ENCODE results near the gene GTPBP4. TPM values are rescaled to one million over a fixed set of nuclear protein-coding genes. Genes with fewer than 3 reads are reported as not detected.
A peak's percentile ranks its signal among the peaks of the same experiment; 100 is the strongest.

GTPBP4 gene
- total and polyA plus RNA-seq, 2 of the 13 experiments (the other 11 are each of a cell fraction or from before 2014, with no cell fraction given): 24.1 to 85.5 TPM

DNA sequence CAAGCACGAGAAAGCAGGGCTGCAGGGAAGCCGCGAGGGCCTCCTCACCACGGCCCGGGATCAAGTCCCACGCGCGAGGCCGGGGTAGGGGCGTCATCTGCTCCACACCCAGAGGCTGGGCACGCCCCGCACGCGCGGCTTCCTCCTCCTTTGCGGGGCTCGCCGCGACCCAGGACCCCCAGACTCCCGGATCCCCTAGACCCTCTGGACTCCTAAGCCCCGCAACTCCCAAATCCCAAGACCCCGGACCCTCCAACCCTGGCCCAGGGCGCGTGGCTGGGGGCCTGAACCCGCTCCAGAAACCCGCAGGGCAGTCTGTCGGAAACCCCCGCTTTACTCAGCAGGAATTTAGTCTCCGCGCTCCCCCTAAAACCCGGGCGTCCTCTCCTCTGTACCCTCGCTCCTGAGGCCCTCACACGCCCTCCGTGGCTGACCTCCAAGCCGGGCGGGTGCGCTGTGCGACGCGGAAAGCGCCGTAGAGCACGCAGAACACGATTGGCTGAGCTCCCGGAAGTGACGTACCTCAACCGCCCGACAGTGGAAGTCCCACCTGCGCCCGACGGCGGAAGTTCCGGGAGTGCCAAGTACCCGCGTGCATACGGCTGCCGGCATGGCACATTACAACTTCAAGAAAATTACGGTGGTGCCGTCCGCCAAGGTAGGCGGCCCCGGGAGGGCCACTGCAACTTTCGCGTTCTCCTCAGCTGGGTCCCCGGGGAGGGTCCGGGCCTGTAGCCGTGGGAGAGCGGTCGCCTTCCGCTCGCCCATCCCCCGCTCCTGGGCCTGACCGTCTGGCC lies at the start of gene GTPBP4 (continued):
- TF ChIP-seq SRY (CRISPR knock-in tag; IDR thresholded peaks at IDR 0.05): peak; percentile 93
- TF ChIP-seq, protein P1, sequence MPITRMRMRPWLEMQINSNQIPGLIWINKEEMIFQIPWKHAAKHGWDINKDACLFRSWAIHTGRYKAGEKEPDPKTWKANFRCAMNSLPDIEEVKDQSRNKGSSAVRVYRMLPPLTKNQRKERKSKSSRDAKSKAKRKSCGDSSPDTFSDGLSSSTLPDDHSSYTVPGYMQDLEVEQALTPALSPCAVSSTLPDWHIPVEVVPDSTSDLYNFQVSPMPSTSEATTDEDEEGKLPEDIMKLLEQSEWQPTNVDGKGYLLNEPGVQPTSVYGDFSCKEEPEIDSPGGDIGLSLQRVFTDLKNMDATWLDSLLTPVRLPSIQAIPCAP (CRISPR knock-in tag; IDR thresholded peaks at IDR 0.05; ENCODE audit: low read depth): no peak
- TF ChIP-seq NBN (conservative IDR thresholded peaks at IDR 0.05): no peak
- 0 out of 2 replicates have a peak, but pooled peaks have one; percentile 8 for TF ChIP-seq HNF4G (IDR thresholded peaks at IDR 0.05; ENCODE audit: borderline replicate concordance, low read depth, low read length)
- no peak for TF ChIP-seq HNF4G (CRISPR knock-in tag; IDR thresholded peaks at IDR 0.05; ENCODE audit: borderline replicate concordance, low read depth)
- peak; percentile 25; the same call in 1 of the 2 replicates for TF ChIP-seq SNAI1 (CRISPR knock-in tag; IDR thresholded peaks at IDR 0.05; ENCODE audit: borderline replicate concordance)
- TF ChIP-seq FOXA1 (IDR thresholded peaks at IDR 0.05): no peak
- TF ChIP-seq FOXA1 (CRISPR knock-in tag; IDR thresholded peaks at IDR 0.05): peak; percentile 16; the same call in 1 of the 2 replicates
- no peak for TF ChIP-seq ARNTL (CRISPR knock-in tag; IDR thresholded peaks at IDR 0.05)
- no peak for TF ChIP-seq NFIC (IDR thresholded peaks at IDR 0.05; ENCODE audit: low read length)
- no peak for TF ChIP-seq ZMYM3 (CRISPR knock-in tag; IDR thresholded peaks at IDR 0.05)
- TF ChIP-seq MAZ (IDR thresholded peaks at IDR 0.05; ENCODE audit: borderline replicate concordance, low read depth, low read length): no peak; the same call in 1 of the 2 replicates
- TF ChIP-seq MAZ (CRISPR knock-in tag; IDR thresholded peaks at IDR 0.05; ENCODE audit: low read depth): peak; percentile 75; the same call in 1 of the 2 replicates
- TF ChIP-seq IKZF1 (IDR thresholded peaks at IDR 0.05): no peak
- 0 out of 2 replicates have a peak, but pooled peaks have one; percentile 22 for TF ChIP-seq SIN3B (IDR thresholded peaks at IDR 0.05; ENCODE audit: low read length)
- no peak for TF ChIP-seq ZNF567 (CRISPR knock-in tag; IDR thresholded peaks at IDR 0.05; ENCODE audit: borderline replicate concordance)
- 0 out of 2 replicates have a peak, but pooled peaks have one; percentile 20 for TF ChIP-seq THAP8 (CRISPR knock-in tag; IDR thresholded peaks at IDR 0.05; ENCODE audit: borderline replicate concordance)
- TF ChIP-seq ZNF891 (CRISPR knock-in tag; IDR thresholded peaks at IDR 0.05): peak; percentile 91; the same call in 1 of the 2 replicates
- TF ChIP-seq RARA (CRISPR knock-in tag; IDR thresholded peaks at IDR 0.05): peak; percentile 16; the same call in 1 of the 2 replicates
- TF ChIP-seq ARNT2 (CRISPR knock-in tag; IDR thresholded peaks at IDR 0.05; ENCODE audit: low read depth): no peak; the same call in 1 of the 2 replicates
- peak; percentile 57 for TF ChIP-seq FOXO1 (CRISPR knock-in tag; IDR thresholded peaks at IDR 0.05)
- no peak for TF ChIP-seq ZNF737 (CRISPR knock-in tag; IDR thresholded peaks at IDR 0.05; ENCODE audit: borderline replicate concordance)
- TF ChIP-seq ZNF501 (CRISPR knock-in tag; IDR thresholded peaks at IDR 0.05): peak; percentile 82
- TF ChIP-seq ZNF24 (IDR thresholded peaks at IDR 0.05): no peak
- TF ChIP-seq NR2F2 (IDR thresholded peaks at IDR 0.05; ENCODE audit: borderline replicate concordance, low read depth): no peak; the same call in 1 of the 2 replicates
- TF ChIP-seq NFYB (CRISPR knock-in tag; IDR thresholded peaks at IDR 0.05): peak; percentile 92
- peak; percentile 86; the same call in 1 of the 2 replicates for TF ChIP-seq KAT7 (CRISPR knock-in tag; IDR thresholded peaks at IDR 0.05; ENCODE audit: borderline replicate concordance)
- no peak for TF ChIP-seq ZFP62 (CRISPR knock-in tag; IDR thresholded peaks at IDR 0.05)
- no peak; the same call in 1 of the 2 replicates for TF ChIP-seq CEBPG (CRISPR knock-in tag; IDR thresholded peaks at IDR 0.05)
- TF ChIP-seq HMG20B (CRISPR knock-in tag; conservative IDR thresholded peaks at IDR 0.05): no peak
- no peak for TF ChIP-seq KDM1A (CRISPR knock-in tag; IDR thresholded peaks at IDR 0.05)
- TF ChIP-seq ZNF569 (CRISPR knock-in tag; IDR thresholded peaks at IDR 0.05; ENCODE audit: borderline replicate concordance): no peak
- no peak for TF ChIP-seq PAWR (CRISPR knock-in tag; IDR thresholded peaks at IDR 0.05; ENCODE audit: borderline replicate concordance)

Measured in HepG2 (cell line).